Vagina (tissue), 2 donors: Measurements from ENCODE around the gene LMAN2L.

Experiments used
- CTCF ChIP-seq, 3 experiments: fragments of 450-650 bp in 2 of 3; fragments of 200-600 bp in 1 of 3; sonication (generic) in 1 of 3; IDR thresholded peaks; one replicate each; pipeline ENCODE4 v1.5.1; 2017 to 2019; ENCODE audit warnings: antibody characterized with exemption in 3 of 3, mild to moderate bottlenecking in 2 of 3, moderate library complexity in 2 of 3
- POLR2A ChIP-seq, 2 donors: fragments of 450-650 bp; IDR thresholded peaks; one replicate each; pipeline ENCODE4 v1.6.1; 2017; ENCODE audit warnings: antibody characterized with exemption in 2 of 2, mild to moderate bottlenecking in 2 of 2, moderate library complexity in 2 of 2

- TF ChIP-seq CTCF (IDR thresholded peaks at IDR 0.05) = no peak
- no peak for TF ChIP-seq POLR2A (IDR thresholded peaks at IDR 0.05)
Measured at GRCh38 chr2:96687711-96688640, 51.9 kb downstream of the LMAN2L start.
